ENCODE results near the gene TREX2.

Gene TREX2

GRCh38 chrX:153485396-153486080, 39.7 kb upstream of the TREX2 start:
- Histone ChIP-seq H3K36me3 (ENCODE audit: control insufficient read depth in 4 of 4, insufficient read depth in 4 of 4, low read length in 3 of 4) (no peaks in the 10 kb centered on the region), H3K9me3 (ENCODE audit: control extremely low read depth in 1 of 5, control insufficient read depth in 4 of 5, insufficient read depth in 2 of 5, low read depth in 1 of 5, low read length in 4 of 5) (no peaks in the 10 kb centered on the region), H3K4me1 (ENCODE audit: control extremely low read depth in 1 of 4, control insufficient read depth in 4 of 4, insufficient read depth in 4 of 4, low read length in 3 of 4) (no peaks in the 10 kb centered on the region), H3K4me3 (ENCODE audit: control insufficient read depth in 1 of 7, extremely low read depth in 1 of 7, insufficient read depth in 4 of 7, low read depth in 2 of 7, low read length in 6 of 7) (no peak overlapping the region), H3K27ac (ENCODE audit: insufficient read depth in 1 of 2, low read depth in 1 of 2, low read length in 2 of 2, poor library complexity in 1 of 2, severe bottlenecking in 2 of 2) (no peak overlapping the region), H3K27me3 (replicated peaks in 2 of 5; ENCODE audit: control insufficient read depth in 4 of 5, insufficient read depth in 5 of 5, low read length in 4 of 5) (peaks cover 0 to 3% (median 0%) of the 10 kb centered on the region in 5 experiments)
- DNase-seq: peak in 1 of 3 donors; percentile 7
- CTCF ChIA-PET: interaction anchor here (1.2 to 2.5 kb wide), 3 partner anchors 10 to 15 kb away, joined by 3 to 6 read pairs (median 4); partner anchors contain the start of gene HAUS7
- 80% methylated on average over 30 of the region's 30 CpGs for WGBS (ENCODE audit: insufficient coverage)
- POLR2A ChIA-PET: no interaction called here

DNA sequence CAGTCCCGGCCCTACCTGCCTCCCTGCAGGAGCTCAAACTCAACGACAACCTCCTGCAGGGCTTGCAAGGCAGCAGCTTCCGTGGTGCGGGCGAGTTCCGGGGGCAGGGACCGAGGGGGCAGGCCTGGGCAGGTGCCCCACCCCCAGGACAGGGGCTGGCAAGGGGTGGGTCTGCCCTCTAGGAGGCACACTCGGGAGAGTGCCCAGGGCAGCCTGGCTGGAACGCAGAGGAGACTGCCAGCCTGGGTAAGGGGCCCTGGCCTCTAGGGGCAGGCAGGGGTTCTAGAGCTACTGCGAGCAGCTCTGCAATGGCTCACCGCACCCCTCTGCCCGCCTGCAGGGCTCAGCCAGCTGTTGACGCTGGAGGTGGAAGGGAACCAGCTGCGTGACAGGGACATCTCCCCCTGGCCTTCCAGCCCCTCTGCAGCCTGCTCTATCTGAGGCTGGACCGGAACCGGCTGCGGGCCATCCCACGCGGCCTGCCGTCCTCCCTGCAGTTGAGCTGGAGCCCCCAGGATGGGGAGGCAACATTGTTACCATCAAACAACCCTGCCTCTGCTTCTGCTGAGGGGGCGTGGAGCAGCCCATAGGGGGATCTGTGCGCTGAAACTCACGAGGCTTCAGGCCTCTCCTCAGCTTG, 36.6 kb upstream of the TREX2 start:
- WGBS (ENCODE audit: insufficient coverage): 93% methylated on average over 21 of the region's 23 CpGs
- POLR2A ChIA-PET: no interaction called here
- Histone ChIP-seq H3K27me3 (replicated peaks in 2 of 5; ENCODE audit: control insufficient read depth in 4 of 5, insufficient read depth in 5 of 5, low read length in 4 of 5) (peaks cover 0 to 3% (median 0%) of the 10 kb centered on the region in 5 experiments), H3K27ac (ENCODE audit: insufficient read depth in 1 of 2, low read depth in 1 of 2, low read length in 2 of 2, poor library complexity in 1 of 2, severe bottlenecking in 2 of 2) (no peak overlapping the region), H3K9me3 (ENCODE audit: control extremely low read depth in 1 of 5, control insufficient read depth in 4 of 5, insufficient read depth in 2 of 5, low read depth in 1 of 5, low read length in 4 of 5) (no peaks in the 10 kb centered on the region), H3K36me3 (ENCODE audit: control insufficient read depth in 4 of 4, insufficient read depth in 4 of 4, low read length in 3 of 4) (no peaks in the 10 kb centered on the region), H3K4me1 (ENCODE audit: control extremely low read depth in 1 of 4, control insufficient read depth in 4 of 4, insufficient read depth in 4 of 4, low read length in 3 of 4) (no peaks in the 10 kb centered on the region), H3K4me3 (ENCODE audit: control insufficient read depth in 1 of 7, extremely low read depth in 1 of 7, insufficient read depth in 4 of 7, low read depth in 2 of 7, low read length in 6 of 7) (no peak overlapping the region)
- DNase-seq: no peak
- CTCF ChIA-PET: interaction anchor here (1.1 kb wide), 2 partner anchors 11 to 12 kb away, joined by 3 read pairs; partner anchors contain the start of gene HAUS7

DNA sequence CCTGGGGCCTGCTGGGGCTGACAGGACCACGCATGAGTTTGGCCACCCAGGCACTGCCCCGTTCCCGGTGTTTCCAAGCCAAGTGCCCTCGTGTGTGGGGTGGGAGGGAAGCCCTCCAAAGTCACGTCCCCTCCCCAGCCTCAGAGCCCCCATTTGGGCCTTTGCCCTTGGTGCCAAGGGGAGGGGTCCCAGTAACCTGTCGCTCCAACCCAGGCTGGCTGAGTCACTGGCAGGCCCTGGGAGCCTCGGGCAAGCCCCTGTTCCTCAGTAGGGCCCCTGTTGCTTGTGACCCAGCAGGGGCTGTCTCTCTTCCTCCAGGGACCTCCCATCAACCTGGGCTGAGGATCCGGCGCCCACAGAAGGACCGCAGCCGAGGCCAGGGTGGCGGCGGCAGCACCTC, 35.2 kb upstream of the TREX2 start:
- no peak overlapping the region for H3K4me3 ChIP-seq (ENCODE audit: control insufficient read depth in 1 of 7, extremely low read depth in 1 of 7, insufficient read depth in 4 of 7, low read depth in 2 of 7, low read length in 6 of 7)
- ChIA-PET CTCF (no interaction called here), POLR2A (no interaction called here)
- no peaks in the 10 kb centered on the region for H3K9me3 ChIP-seq (ENCODE audit: control extremely low read depth in 1 of 5, control insufficient read depth in 4 of 5, insufficient read depth in 2 of 5, low read depth in 1 of 5, low read length in 4 of 5)
- H3K27me3 ChIP-seq (replicated peaks in 2 of 5; ENCODE audit: control insufficient read depth in 4 of 5, insufficient read depth in 5 of 5, low read length in 4 of 5): peaks cover 0 to 3% (median 0%) of the 10 kb centered on the region in 5 experiments
- no peak overlapping the region for H3K27ac ChIP-seq (ENCODE audit: insufficient read depth in 1 of 2, low read depth in 1 of 2, low read length in 2 of 2, poor library complexity in 1 of 2, severe bottlenecking in 2 of 2)
- no peaks in the 10 kb centered on the region for H3K4me1 ChIP-seq (ENCODE audit: control extremely low read depth in 1 of 4, control insufficient read depth in 4 of 4, insufficient read depth in 4 of 4, low read length in 3 of 4)
- 90% methylated on average over 11 of the region's 13 CpGs for WGBS (ENCODE audit: insufficient coverage)
- no peak for DNase-seq
- H3K36me3 ChIP-seq (ENCODE audit: control insufficient read depth in 4 of 4, insufficient read depth in 4 of 4, low read length in 3 of 4): no peaks in the 10 kb centered on the region

DNA sequence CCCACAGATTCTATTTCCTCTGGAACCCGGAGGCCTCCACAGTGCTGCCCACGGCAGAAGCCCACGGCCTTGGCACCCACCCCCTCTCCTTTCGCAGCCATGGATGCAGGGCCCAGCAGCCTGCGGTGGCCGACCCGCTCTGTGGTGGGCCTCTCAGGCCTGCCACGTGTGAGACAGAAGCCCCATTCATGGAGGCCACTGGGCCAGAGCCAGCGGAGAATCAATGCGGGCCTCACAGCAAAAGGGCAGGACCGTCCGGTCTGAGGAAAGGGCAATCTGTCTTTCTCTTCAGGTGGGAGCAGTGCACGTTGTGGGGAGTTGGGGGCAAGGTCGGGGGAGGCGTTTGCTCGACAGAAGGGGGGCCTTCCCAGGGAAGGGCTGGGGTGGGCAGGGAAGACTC, 32.9 kb upstream of the TREX2 start:
- H3K27ac ChIP-seq (ENCODE audit: insufficient read depth in 1 of 2, low read depth in 1 of 2, low read length in 2 of 2, poor library complexity in 1 of 2, severe bottlenecking in 2 of 2): no peak overlapping the region
- H3K4me1 ChIP-seq (ENCODE audit: control extremely low read depth in 1 of 4, control insufficient read depth in 4 of 4, insufficient read depth in 4 of 4, low read length in 3 of 4): peaks cover 0 to 13% (median 5%) of the 10 kb centered on the region in 4 experiments
- H3K27me3 ChIP-seq (replicated peaks in 2 of 5; ENCODE audit: control insufficient read depth in 4 of 5, insufficient read depth in 5 of 5, low read length in 4 of 5): peaks cover 0 to 6% (median 0%) of the 10 kb centered on the region in 5 experiments
- no peak overlapping the region for H3K4me3 ChIP-seq (ENCODE audit: control insufficient read depth in 1 of 7, extremely low read depth in 1 of 7, insufficient read depth in 4 of 7, low read depth in 2 of 7, low read length in 6 of 7)
- no peaks in the 10 kb centered on the region for H3K9me3 ChIP-seq (ENCODE audit: control extremely low read depth in 1 of 5, control insufficient read depth in 4 of 5, insufficient read depth in 2 of 5, low read depth in 1 of 5, low read length in 4 of 5)
- ChIA-PET CTCF (no interaction called here), POLR2A (no interaction called here)
- WGBS (ENCODE audit: insufficient coverage): 89% methylated on average over 12 of the region's 16 CpGs
- DNase-seq: no peak
- H3K36me3 ChIP-seq (ENCODE audit: control insufficient read depth in 4 of 4, insufficient read depth in 4 of 4, low read length in 3 of 4): no peaks in the 10 kb centered on the region

DNA sequence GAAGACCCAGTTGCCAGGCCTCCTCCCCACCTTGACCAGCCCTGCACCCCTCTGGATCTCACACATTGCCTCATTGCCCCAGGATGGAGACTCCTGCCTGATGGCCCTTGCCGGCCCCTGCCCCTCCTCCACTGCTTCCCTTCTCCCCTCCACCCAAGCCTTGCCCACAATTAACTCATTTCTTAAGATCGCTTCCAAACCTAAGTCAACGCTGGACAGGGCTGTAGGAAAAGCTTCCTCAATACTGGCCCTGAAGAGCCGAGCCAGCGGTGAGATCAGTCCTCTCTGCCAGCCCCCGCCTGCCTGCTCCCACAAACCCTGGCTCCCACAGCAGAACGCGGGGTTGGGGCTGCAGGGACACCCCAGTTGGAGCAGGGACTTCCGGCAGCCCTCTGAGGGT, 32.0 kb upstream of the TREX2 start:
- Histone ChIP-seq H3K36me3 (ENCODE audit: control insufficient read depth in 4 of 4, insufficient read depth in 4 of 4, low read length in 3 of 4) (no peaks in the 10 kb centered on the region), H3K4me3 (ENCODE audit: control insufficient read depth in 1 of 7, extremely low read depth in 1 of 7, insufficient read depth in 4 of 7, low read depth in 2 of 7, low read length in 6 of 7) (no peak overlapping the region), H3K9me3 (ENCODE audit: control extremely low read depth in 1 of 5, control insufficient read depth in 4 of 5, insufficient read depth in 2 of 5, low read depth in 1 of 5, low read length in 4 of 5) (no peaks in the 10 kb centered on the region), H3K4me1 (ENCODE audit: control extremely low read depth in 1 of 4, control insufficient read depth in 4 of 4, insufficient read depth in 4 of 4, low read length in 3 of 4) (peaks cover 0 to 13% (median 5%) of the 10 kb centered on the region in 4 experiments), H3K27ac (ENCODE audit: insufficient read depth in 1 of 2, low read depth in 1 of 2, low read length in 2 of 2, poor library complexity in 1 of 2, severe bottlenecking in 2 of 2) (no peak overlapping the region), H3K27me3 (replicated peaks in 2 of 5; ENCODE audit: control insufficient read depth in 4 of 5, insufficient read depth in 5 of 5, low read length in 4 of 5) (peaks cover 0 to 3% (median 0%) of the 10 kb centered on the region in 5 experiments)
- ChIA-PET CTCF (interaction anchor here (1.6 kb wide), 1 partner anchor 18 kb away, joined by 5 read pairs; no protein-coding TSS in a partner anchor), POLR2A (no interaction called here)
- no peak for DNase-seq
- 100% methylated on average over 4 of the region's 9 CpGs for WGBS (ENCODE audit: insufficient coverage)

DNA sequence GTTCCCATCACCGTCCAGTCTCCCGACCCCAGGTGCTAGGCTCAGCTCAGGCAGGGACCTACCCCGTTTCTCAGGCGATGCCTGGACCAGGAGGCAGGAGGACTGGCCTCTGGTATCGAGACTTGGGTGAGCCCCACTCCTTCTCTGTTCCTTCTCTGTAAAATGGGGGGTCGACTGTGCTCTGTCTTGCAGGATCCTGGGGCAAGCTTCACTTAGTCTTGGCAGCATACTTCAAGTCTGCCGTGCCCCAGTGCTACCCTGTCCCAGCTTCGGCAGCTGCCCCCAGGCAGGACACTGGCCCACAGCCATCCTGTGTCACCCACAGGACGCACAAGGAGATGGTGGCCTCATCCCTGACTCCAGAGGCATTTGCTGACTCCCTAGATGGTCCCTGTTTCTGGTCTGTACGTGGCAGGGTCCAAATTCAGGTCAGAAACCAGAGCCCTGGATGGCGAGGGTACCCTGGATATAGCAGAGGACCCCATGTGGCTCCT, 31.6 kb upstream of the TREX2 start:
- Histone ChIP-seq H3K27ac (ENCODE audit: insufficient read depth in 1 of 2, low read depth in 1 of 2, low read length in 2 of 2, poor library complexity in 1 of 2, severe bottlenecking in 2 of 2) (no peak overlapping the region), H3K36me3 (ENCODE audit: control insufficient read depth in 4 of 4, insufficient read depth in 4 of 4, low read length in 3 of 4) (no peaks in the 10 kb centered on the region), H3K4me3 (ENCODE audit: control insufficient read depth in 1 of 7, extremely low read depth in 1 of 7, insufficient read depth in 4 of 7, low read depth in 2 of 7, low read length in 6 of 7) (no peak overlapping the region), H3K27me3 (replicated peaks in 2 of 5; ENCODE audit: control insufficient read depth in 4 of 5, insufficient read depth in 5 of 5, low read length in 4 of 5) (peaks cover 0 to 3% (median 0%) of the 10 kb centered on the region in 5 experiments), H3K4me1 (ENCODE audit: control extremely low read depth in 1 of 4, control insufficient read depth in 4 of 4, insufficient read depth in 4 of 4, low read length in 3 of 4) (peaks cover 0 to 13% (median 5%) of the 10 kb centered on the region in 4 experiments), H3K9me3 (ENCODE audit: control extremely low read depth in 1 of 5, control insufficient read depth in 4 of 5, insufficient read depth in 2 of 5, low read depth in 1 of 5, low read length in 4 of 5) (no peaks in the 10 kb centered on the region)
- ChIA-PET CTCF (interaction anchor here (1.6 kb wide), 1 partner anchor 19 kb away, joined by 5 read pairs; no protein-coding TSS in a partner anchor), POLR2A (no interaction called here)
- 79% methylated on average over 11 of the region's 11 CpGs for WGBS (ENCODE audit: insufficient coverage)
- no peak for DNase-seq

All from common myeloid progenitor, CD34-positive (primary cell).